Esophagus (tissue), 2 donors: ENCODE measurements around the gene TMEM132E. TPM values are rescaled to one million over a fixed set of nuclear protein-coding genes. Genes with fewer than 3 reads are reported as not detected.

Experiments used
- H3K27ac ChIP-seq, 2 donors: one replicate each; pipeline ENCODE4 v1.5.1; 2013; ENCODE audit warnings: low read depth in 2 of 2, mild to moderate bottlenecking in 2 of 2, inconsistent platforms in 1 of 2, low read length in 1 of 2, moderate library complexity in 1 of 2
- H3K27me3 ChIP-seq, 2 donors: one replicate each; pipeline ENCODE4 v1.6.1; 2013; ENCODE audit warnings: low read length in 2 of 2, control low read depth in 1 of 2, mild to moderate bottlenecking in 1 of 2; ENCODE audit not compliant: insufficient read depth in 2 of 2, control insufficient read depth in 1 of 2
- H3K36me3 ChIP-seq, 2 donors: one replicate each; pipeline ENCODE4 v1.6.1; 2013; ENCODE audit warnings: low read length in 1 of 2; ENCODE audit not compliant: control insufficient read depth in 2 of 2, insufficient read depth in 2 of 2
- H3K4me1 ChIP-seq, 2 donors: one replicate each; pipeline ENCODE4 v1.6.1; 2013; ENCODE audit warnings: low read length in 1 of 2; ENCODE audit not compliant: control insufficient read depth in 2 of 2, insufficient read depth in 2 of 2
- H3K4me3 ChIP-seq, 2 donors: one replicate each; pipeline ENCODE4 v1.5.1; 2013; ENCODE audit warnings: low read length in 2 of 2, mild to moderate bottlenecking in 2 of 2, low read depth in 1 of 2, moderate library complexity in 1 of 2
- H3K9me3 ChIP-seq, 2 donors: one replicate each; pipeline ENCODE4 v1.6.1; 2013; ENCODE audit warnings: mild to moderate bottlenecking in 2 of 2, low read depth in 1 of 2, low read length in 1 of 2, moderate library complexity in 1 of 2; ENCODE audit not compliant: control insufficient read depth in 2 of 2, insufficient read depth in 1 of 2
- WGBS, 2 donors: extraction: QIAGEN DNeasy Blood & Tissue Kit; methylation state at CpG; one replicate each; pipeline ENCODE4 v1.1.7; 2013; 5-methylcytosine and 5-hydroxymethylcytosine counted together
- polyA plus RNA-seq, 2 donors: library from polyadenylated mRNA; stranded (reverse); fragments of 200-250 nt; gene quantifications; one replicate each; pipeline ENCODE4 v1.2.3, GENCODE V29; 2013
- donor health status: healthy with polysubstance abuse.
- donor health status: Bipolar disorder and iron deficiency.

The TMEM132E gene
- polyA plus RNA-seq, 2 donors: 0.02 to 0.04 TPM

GRCh38 chr17:34610506-34610905 is 31.1 kb downstream of the TMEM132E start:
- Histone ChIP-seq H3K36me3 (no peaks in the 10 kb centered on the region), H3K4me1 (no peaks in the 10 kb centered on the region), H3K4me3 (no peak overlapping the region), H3K27ac (no peak overlapping the region), H3K9me3 (no peaks in the 10 kb centered on the region), H3K27me3 (no peaks in the 10 kb centered on the region)
- WGBS, 2 donors: 63 to 70% methylated on average over 6 of the region's 6 CpGs

- Histone ChIP-seq H3K4me3 (no peak overlapping the region), H3K27me3 (no peaks in the 10 kb centered on the region)
Observed at GRCh38 chr17:34613064-34614019, 34.0 kb downstream of the TMEM132E start.

DNA sequence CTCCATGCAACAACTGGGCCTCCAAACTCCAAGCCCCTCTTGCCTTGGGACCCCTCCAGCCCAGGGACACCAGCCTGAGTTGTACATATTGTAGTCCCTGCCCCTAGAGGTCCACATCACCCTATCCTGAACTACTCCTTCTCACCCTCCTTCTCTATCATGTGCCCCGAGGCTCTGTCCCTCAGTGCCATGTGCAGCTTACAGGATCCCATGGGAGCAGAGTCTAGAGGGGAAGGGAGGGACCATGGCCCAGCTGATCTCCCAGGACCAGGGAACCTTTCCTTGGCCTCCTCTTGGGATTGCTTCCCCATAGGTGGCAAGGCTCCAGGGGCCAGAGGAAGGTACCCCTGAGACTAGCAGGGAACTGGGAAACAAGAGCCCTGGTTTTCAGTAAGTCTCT is 35.3 kb downstream of the TMEM132E start:
- H3K4me3 ChIP-seq: no peak overlapping the region
- no peaks in the 10 kb centered on the region for H3K27me3 ChIP-seq
- H3K4me1 ChIP-seq: no peaks in the 10 kb centered on the region
- H3K9me3 ChIP-seq: no peaks in the 10 kb centered on the region
- 63 to 73% methylated on average over 1 of the region's 1 CpG for WGBS, 2 donors
- H3K36me3 ChIP-seq: no peaks in the 10 kb centered on the region
- H3K27ac ChIP-seq: no peak overlapping the region

More at GRCh38 chr17:34613064-34614019, 34.0 kb downstream of the TMEM132E start:
- Histone ChIP-seq H3K4me1 (no peaks in the 10 kb centered on the region), H3K9me3 (no peaks in the 10 kb centered on the region), H3K36me3 (no peaks in the 10 kb centered on the region), H3K27ac (no peak overlapping the region)
- WGBS, 2 donors: 32% methylated on average over 19 of the region's 19 CpGs

DNA sequence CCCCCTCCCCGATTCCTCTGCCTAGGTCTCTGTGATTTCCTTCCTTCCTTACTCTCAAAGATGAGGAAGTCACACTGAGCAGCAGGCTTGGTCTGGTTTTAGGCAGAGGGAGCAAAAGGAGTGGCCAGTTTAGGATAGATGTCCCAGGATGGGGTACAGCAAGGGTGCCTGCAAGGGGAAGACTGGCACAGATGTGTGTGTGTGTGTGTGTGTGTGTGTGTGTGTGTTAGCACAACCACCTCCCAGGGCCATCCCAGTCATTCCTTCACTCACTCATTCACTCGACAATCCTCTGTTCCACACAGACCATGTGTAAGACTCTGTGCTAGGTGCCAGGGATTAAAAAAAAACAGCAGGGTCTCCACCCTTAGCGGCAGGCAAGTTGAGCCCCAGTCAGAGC is 35.9 kb downstream of the TMEM132E start:
- H3K4me3 ChIP-seq: no peak overlapping the region
- no peaks in the 10 kb centered on the region for H3K36me3 ChIP-seq
- no peak overlapping the region for H3K27ac ChIP-seq
- no peaks in the 10 kb centered on the region for H3K9me3 ChIP-seq
- WGBS, 2 donors: 60 to 67% methylated on average over 3 of the region's 3 CpGs
- H3K27me3 ChIP-seq: no peaks in the 10 kb centered on the region
- H3K4me1 ChIP-seq: no peaks in the 10 kb centered on the region

GRCh38 chr17:34616148-34616547 is 36.8 kb downstream of the TMEM132E start:
- no peaks in the 10 kb centered on the region for H3K4me1 ChIP-seq
- H3K4me3 ChIP-seq: no peak overlapping the region
- H3K36me3 ChIP-seq: no peaks in the 10 kb centered on the region
- H3K27me3 ChIP-seq: no peaks in the 10 kb centered on the region
- no peak overlapping the region for H3K27ac ChIP-seq
- WGBS, 2 donors: 29 to 38% methylated on average over 2 to 3 of the region's 3 CpGs
- H3K9me3 ChIP-seq: no peaks in the 10 kb centered on the region

GRCh38 chr17:34617398-34617797 is 38.0 kb downstream of the TMEM132E start:
- Histone ChIP-seq H3K36me3 (no peaks in the 10 kb centered on the region), H3K4me1 (no peaks in the 10 kb centered on the region), H3K9me3 (no peaks in the 10 kb centered on the region), H3K4me3 (no peak overlapping the region), H3K27ac (no peak overlapping the region), H3K27me3 (no peaks in the 10 kb centered on the region)
- WGBS, 2 donors: 45 to 61% methylated on average over 4 of the region's 4 CpGs

- Histone ChIP-seq H3K4me1 (no peaks in the 10 kb centered on the region), H3K27ac (no peak overlapping the region), H3K27me3 (no peaks in the 10 kb centered on the region), H3K36me3 (no peaks in the 10 kb centered on the region), H3K4me3 (no peak overlapping the region), H3K9me3 (no peaks in the 10 kb centered on the region)
- WGBS, 2 donors: 53 to 56% methylated on average over 3 of the region's 3 CpGs
Observed at GRCh38 chr17:34619687-34620217, 40.4 kb downstream of the TMEM132E start.

DNA sequence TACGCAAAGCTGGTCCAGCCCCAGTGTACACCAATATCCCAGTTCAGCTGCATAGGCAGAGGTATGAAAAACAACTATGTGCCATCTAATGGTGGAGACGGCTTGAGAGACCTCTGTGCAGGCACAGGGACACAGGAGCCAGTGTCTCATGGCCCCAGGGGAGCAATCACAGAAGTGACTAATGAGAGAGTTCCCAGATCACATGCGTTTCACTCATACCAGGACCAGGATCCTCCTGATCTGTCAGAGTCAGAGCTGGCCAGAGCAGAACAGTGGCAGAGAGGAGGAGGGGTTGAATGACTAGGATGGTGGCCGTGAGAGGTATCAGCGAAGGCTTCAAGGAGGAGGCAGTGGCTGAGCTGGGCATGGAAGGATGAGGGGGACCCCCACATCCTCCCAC is 41.1 kb downstream of the TMEM132E start:
- H3K9me3 ChIP-seq: no peaks in the 10 kb centered on the region
- no peak overlapping the region for H3K4me3 ChIP-seq
- H3K27ac ChIP-seq: no peak overlapping the region
- H3K36me3 ChIP-seq: no peaks in the 10 kb centered on the region
- WGBS, 2 donors: 81 to 89% methylated on average over 5 of the region's 5 CpGs
- no peaks in the 10 kb centered on the region for H3K4me1 ChIP-seq
- H3K27me3 ChIP-seq: no peaks in the 10 kb centered on the region

GRCh38 chr17:34622862-34623623 is 43.7 kb downstream of the TMEM132E start:
- peaks cover 0 to 3% of the 10 kb centered on the region in 2 donors for H3K4me1 ChIP-seq
- H3K27me3 ChIP-seq: peaks cover 0 to 9% of the 10 kb centered on the region in 2 donors
- H3K9me3 ChIP-seq: no peaks in the 10 kb centered on the region
- H3K36me3 ChIP-seq: no peaks in the 10 kb centered on the region
- no peak overlapping the region for H3K27ac ChIP-seq
- WGBS, 2 donors: 84 to 85% methylated on average over 10 of the region's 10 CpGs
- no peak overlapping the region for H3K4me3 ChIP-seq
